HepG2 (cell line): ENCODE data around the gene NNAT. TPM values are rescaled to one million over a fixed set of nuclear protein-coding genes. Genes with fewer than 3 reads are reported as not detected.
A peak's percentile ranks its signal among the peaks of the same experiment; 100 is the strongest.

Experiments
- CHD4 ChIP-seq: fragments of 200-600 bp; sonication (generic); IDR thresholded peaks from 2 replicates; pipeline ENCODE4 v1.7.0; 2017; ENCODE audit warnings: mild to moderate bottlenecking, low read length, borderline replicate concordance
- CREB1 ChIP-seq, 2 experiments: fragments of 450-650 bp in 1 of 2; IDR thresholded peaks; 2 replicates each; pipeline ENCODE4 v1.6.1; 2016 to 2017; ENCODE audit warnings: control low read depth in 1 of 2, mild to moderate bottlenecking in 1 of 2, missing compliant biosample characterization in 1 of 2, missing genetic modification characterization in 1 of 2
- ETV5 ChIP-seq: IDR thresholded peaks from 2 replicates; pipeline ENCODE4 v1.6.1; 2018; ENCODE audit warnings: missing biosample characterization, missing genetic modification reagents, inconsistent platforms, borderline replicate concordance
- HMGXB3 ChIP-seq: sonication (generic); formaldehyde crosslinking; IDR thresholded peaks from 2 replicates; pipeline ENCODE4 v1.4.0; 2020; ENCODE audit warnings: missing genetic modification reagents, borderline replicate concordance
- MTA1 ChIP-seq: sonication (generic); formaldehyde crosslinking; IDR thresholded peaks from 2 replicates; pipeline ENCODE4 v1.4.0; 2020; ENCODE audit warnings: missing genetic modification reagents, mild to moderate bottlenecking, borderline replicate concordance
- PHF20 ChIP-seq: sonication (generic); formaldehyde crosslinking; IDR thresholded peaks from 2 replicates; pipeline ENCODE4 v1.5.0; 2020; ENCODE audit warnings: mild to moderate bottlenecking, missing genetic modification reagents
- TP53 ChIP-seq: sonication (generic); formaldehyde crosslinking; conservative IDR thresholded peaks from 2 replicates; pipeline ENCODE4 v1.4.0; 2020; ENCODE audit warnings: missing genetic modification reagents
- ZBTB14 ChIP-seq: sonication (generic); formaldehyde crosslinking; IDR thresholded peaks from 2 replicates; pipeline ENCODE4 v1.4.0; 2020; ENCODE audit warnings: missing genetic modification reagents
- ZNF225 ChIP-seq: sonication (generic); formaldehyde crosslinking; IDR thresholded peaks from 2 replicates; pipeline ENCODE4 v1.4.0; 2020; ENCODE audit warnings: mild to moderate bottlenecking, missing genetic modification reagents
- ZNF354B ChIP-seq: sonication (generic); formaldehyde crosslinking; IDR thresholded peaks from 2 replicates; pipeline ENCODE4 v1.8.0; 2022; ENCODE audit warnings: mild to moderate bottlenecking, missing genetic modification reagents
- ZNF446 ChIP-seq: sonication (generic); formaldehyde crosslinking; IDR thresholded peaks from 2 replicates; pipeline ENCODE4 v1.5.0; 2020; ENCODE audit warnings: mild to moderate bottlenecking, missing genetic modification reagents
- ZNF468 ChIP-seq: sonication (generic); formaldehyde crosslinking; IDR thresholded peaks from 2 replicates; pipeline ENCODE4 v1.8.0; 2022; ENCODE audit warnings: mild to moderate bottlenecking, moderate library complexity, missing genetic modification reagents
- ZNF563 ChIP-seq: sonication (generic); formaldehyde crosslinking; IDR thresholded peaks from 2 replicates; pipeline ENCODE4 v1.8.0; 2022; ENCODE audit warnings: mild to moderate bottlenecking, moderate library complexity, missing genetic modification reagents
- ZNF598 ChIP-seq: sonication (generic); formaldehyde crosslinking; IDR thresholded peaks from 2 replicates; pipeline ENCODE4 v1.5.1; 2020; ENCODE audit warnings: mild to moderate bottlenecking, missing genetic modification reagents, borderline replicate concordance
- ZNF615 ChIP-seq: sonication (generic); formaldehyde crosslinking; IDR thresholded peaks from 2 replicates; pipeline ENCODE4 v1.5.0; 2020; ENCODE audit warnings: mild to moderate bottlenecking, missing genetic modification reagents, borderline replicate concordance
- ZNF766 ChIP-seq: sonication (generic); formaldehyde crosslinking; IDR thresholded peaks from 2 replicates; pipeline ENCODE4 v1.5.0; 2020; ENCODE audit warnings: missing genetic modification reagents, borderline replicate concordance
- ZNF776 ChIP-seq: sonication (generic); formaldehyde crosslinking; IDR thresholded peaks from 2 replicates; pipeline ENCODE4 v1.4.0; 2020; ENCODE audit warnings: mild to moderate bottlenecking, missing genetic modification reagents
- polyA plus RNA-seq, 8 experiments: library from polyadenylated mRNA; depleted of rRNA in 3 of 8; stranded (reverse) in 7 of 8; unstranded in 1 of 8; fragments of >200 nt; fragmentation: Illumina TruSeq in 4 of 8; extraction: Trizol in 4 of 8; gene quantifications; 2 replicates each; pipeline versions ENCODE4 v1.2.1 to v1.2.3, GENCODE V29; 2011 to 2016; ENCODE audit warnings: low read depth in 4 of 8, missing spikeins in 1 of 8, mixed read lengths in 1 of 8; ENCODE audit not compliant: insufficient read depth in 1 of 8
- total RNA-seq, 5 experiments: library from RNA; depleted of rRNA; stranded (reverse); fragments of >200 nt; fragmentation: Illumina TruSeq; extraction: Trizol; gene quantifications; 2 replicates each; pipeline ENCODE4 v1.2.3, GENCODE V29; 2016; ENCODE audit warnings: low read depth in 1 of 5
- TF ChIP-seq, protein P1 (sequence below): sonication (generic); formaldehyde crosslinking; IDR thresholded peaks from 2 replicates; pipeline ENCODE4 v1.5.1; 2020; ENCODE audit warnings: mild to moderate bottlenecking, missing genetic modification reagents, moderate library complexity
- TF ChIP-seq, protein P2 (sequence below): sonication (generic); formaldehyde crosslinking; IDR thresholded peaks from 2 replicates; pipeline ENCODE4 v1.4.0; 2020; ENCODE audit warnings: mild to moderate bottlenecking, missing genetic modification reagents
- TF ChIP-seq, protein P3 (sequence below): sonication (generic); formaldehyde crosslinking; IDR thresholded peaks from 2 replicates; pipeline ENCODE4 v1.4.0; 2020; ENCODE audit warnings: mild to moderate bottlenecking, missing genetic modification reagents

The NNAT gene
- total and polyA plus RNA-seq, 2 of the 13 experiments (the other 11 are each of a cell fraction or from before 2014, with no cell fraction given), result not detected

DNA sequence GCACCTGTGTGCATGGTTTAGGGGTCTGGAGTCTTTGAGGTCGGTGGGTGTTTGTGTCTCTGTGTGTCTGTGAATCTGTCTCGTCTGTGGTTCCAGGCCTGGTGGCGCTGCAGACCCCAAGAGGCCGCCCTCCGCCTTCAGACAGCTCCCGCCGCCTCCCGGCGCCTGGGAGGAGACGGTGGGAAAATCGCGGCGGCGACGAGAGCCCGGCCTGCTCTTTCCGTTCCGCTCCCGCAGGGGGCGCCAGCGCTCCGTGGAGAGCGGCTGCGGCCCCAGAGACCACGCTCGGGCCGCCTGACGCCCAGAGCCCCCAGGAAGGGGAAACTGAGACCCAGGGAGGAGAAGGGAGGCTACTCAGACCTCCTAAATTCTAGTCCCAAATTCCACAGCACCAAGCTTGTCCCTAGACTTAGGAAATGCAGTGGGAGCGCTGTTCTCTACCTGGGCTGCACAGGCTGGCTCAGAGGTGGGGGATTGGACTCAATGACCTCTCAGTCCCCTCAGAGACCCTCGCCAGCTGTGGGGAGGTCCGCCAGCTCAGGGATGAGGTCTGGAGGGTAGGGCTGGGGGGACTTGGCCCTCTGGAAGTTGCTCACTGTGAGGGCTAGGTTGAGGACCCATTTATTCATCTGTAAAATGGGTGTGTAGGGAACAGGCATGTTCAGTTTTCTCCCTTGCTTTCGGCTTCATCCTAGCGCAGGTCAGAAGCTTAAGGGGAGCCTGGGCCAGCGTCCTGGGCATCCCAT is 43.5 kb downstream of the NNAT start (continued):
- TF ChIP-seq, protein P1, sequence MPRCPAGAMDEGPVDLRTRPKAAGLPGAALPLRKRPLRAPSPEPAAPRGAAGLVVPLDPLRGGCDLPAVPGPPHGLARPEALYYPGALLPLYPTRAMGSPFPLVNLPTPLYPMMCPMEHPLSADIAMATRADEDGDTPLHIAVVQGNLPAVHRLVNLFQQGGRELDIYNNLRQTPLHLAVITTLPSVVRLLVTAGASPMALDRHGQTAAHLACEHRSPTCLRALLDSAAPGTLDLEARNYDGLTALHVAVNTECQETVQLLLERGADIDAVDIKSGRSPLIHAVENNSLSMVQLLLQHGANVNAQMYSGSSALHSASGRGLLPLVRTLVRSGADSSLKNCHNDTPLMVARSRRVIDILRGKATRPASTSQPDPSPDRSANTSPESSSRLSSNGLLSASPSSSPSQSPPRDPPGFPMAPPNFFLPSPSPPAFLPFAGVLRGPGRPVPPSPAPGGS (CRISPR knock-in tag), result no peak
- TF ChIP-seq, protein P2, sequence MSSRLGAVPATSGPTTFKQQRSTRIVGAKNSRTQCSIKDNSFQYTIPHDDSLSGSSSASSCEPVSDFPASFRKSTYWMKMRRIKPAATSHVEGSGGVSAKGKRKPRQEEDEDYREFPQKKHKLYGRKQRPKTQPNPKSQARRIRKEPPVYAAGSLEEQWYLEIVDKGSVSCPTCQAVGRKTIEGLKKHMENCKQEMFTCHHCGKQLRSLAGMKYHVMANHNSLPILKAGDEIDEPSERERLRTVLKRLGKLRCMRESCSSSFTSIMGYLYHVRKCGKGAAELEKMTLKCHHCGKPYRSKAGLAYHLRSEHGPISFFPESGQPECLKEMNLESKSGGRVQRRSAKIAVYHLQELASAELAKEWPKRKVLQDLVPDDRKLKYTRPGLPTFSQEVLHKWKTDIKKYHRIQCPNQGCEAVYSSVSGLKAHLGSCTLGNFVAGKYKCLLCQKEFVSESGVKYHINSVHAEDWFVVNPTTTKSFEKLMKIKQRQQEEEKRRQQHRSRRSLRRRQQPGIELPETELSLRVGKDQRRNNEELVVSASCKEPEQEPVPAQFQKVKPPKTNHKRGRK (CRISPR knock-in tag), result no peak
- TF ChIP-seq HMGXB3 (CRISPR knock-in tag), result 0 out of 2 replicates have a peak, but pooled peaks have one; percentile 52
- TF ChIP-seq ZNF225, result 0 out of 2 replicates have a peak, but pooled peaks have one; percentile 26
- no peak for TF ChIP-seq MTA1 (CRISPR knock-in tag)
- peak; percentile 92 for TF ChIP-seq CHD4
- TF ChIP-seq ZNF615 (CRISPR knock-in tag), result no peak
- TF ChIP-seq CREB1 (IDR thresholded peaks at IDR 0.05), result no peak
- TF ChIP-seq CREB1 (CRISPR knock-in tag; IDR thresholded peaks at IDR 0.05), result no peak
- no peak for TF ChIP-seq ZNF354B (CRISPR knock-in tag)
- TF ChIP-seq TP53 (CRISPR knock-in tag), result no peak
- 0 out of 2 replicates have a peak, but pooled peaks have one; percentile 64 for TF ChIP-seq ZNF776 (CRISPR knock-in tag)
- no peak for TF ChIP-seq PHF20 (CRISPR knock-in tag)
- TF ChIP-seq ZNF468 (CRISPR knock-in tag), result no peak
- no peak for TF ChIP-seq ZBTB14
- TF ChIP-seq, protein P3, sequence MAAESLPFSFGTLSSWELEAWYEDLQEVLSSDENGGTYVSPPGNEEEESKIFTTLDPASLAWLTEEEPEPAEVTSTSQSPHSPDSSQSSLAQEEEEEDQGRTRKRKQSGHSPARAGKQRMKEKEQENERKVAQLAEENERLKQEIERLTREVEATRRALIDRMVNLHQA (CRISPR knock-in tag), result 0 out of 2 replicates have a peak, but pooled peaks have one; percentile 41
- no peak for TF ChIP-seq ZNF598
- TF ChIP-seq ZNF563 (CRISPR knock-in tag), result no peak
- peak; percentile 32; the same call in 1 of the 2 replicates for TF ChIP-seq ETV5 (CRISPR knock-in tag)
- TF ChIP-seq ZNF766 (CRISPR knock-in tag), result no peak
- TF ChIP-seq ZNF446 (CRISPR knock-in tag), result no peak
